ENCODE results near the gene KCNK1. TPM values are rescaled to one million over a fixed set of nuclear protein-coding genes. Genes with fewer than 3 reads are reported as not detected.
"Not testable (repeated sequence)": the region's sequence is repeated elsewhere in the genome, so short reads cannot be mapped to it uniquely, and the experiment has no call there.

The KCNK1 gene
- polyA plus RNA-seq, 4 donors, result 7.2 to 9.2 (median 7.7) TPM

GRCh38 chr1:233607252-233608119, 6.4 kb upstream of the KCNK1 start:
- no peak for DNase-seq (ENCODE audit: low read depth in 4 of 4, low spot score in 3 of 4)

DNA sequence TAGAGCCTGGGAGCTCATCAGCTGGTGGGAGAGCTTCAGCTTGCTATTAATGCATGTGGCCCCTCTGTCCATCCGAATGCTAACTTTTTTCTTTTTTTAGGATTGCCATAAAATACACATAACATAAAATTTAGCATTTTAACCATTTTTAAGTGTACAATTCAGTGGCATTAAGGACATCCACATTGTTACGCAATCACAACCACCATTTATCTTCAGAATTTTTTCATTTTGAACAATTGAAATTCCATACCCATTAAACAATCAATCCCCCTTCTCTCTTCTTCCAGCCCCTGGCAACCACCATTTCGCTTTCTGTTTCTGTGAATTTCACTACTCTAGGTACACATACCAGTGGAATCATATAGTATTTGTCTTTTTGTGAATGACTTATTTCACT, 4.9 kb upstream of the KCNK1 start:
- DNase-seq (ENCODE audit: low read depth in 4 of 4, low spot score in 3 of 4), result no peak

- DNase-seq (ENCODE audit: low read depth in 4 of 4, low spot score in 3 of 4), result no peak
These were observed 4.0 kb upstream of the KCNK1 start for GRCh38 chr1:233609926-233610325.

DNA sequence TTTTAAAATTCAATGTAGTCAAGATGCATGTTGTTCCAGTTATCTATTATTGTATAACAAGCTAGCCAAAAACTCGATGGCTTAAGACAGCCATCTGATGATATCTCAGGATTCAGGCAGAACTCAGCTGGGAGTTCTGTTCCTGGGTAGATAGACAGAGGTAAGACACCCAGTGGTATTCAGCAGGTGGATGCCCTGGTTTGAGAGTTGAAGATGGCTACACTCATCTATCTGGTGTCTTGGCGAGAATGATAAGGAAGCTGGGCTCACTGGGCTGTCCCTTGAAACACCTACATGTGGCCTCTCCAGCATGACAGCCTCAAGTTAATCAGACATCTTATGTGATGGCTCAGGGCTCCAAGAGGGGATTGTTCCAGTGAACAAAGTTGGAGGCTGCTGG, 3.3 kb upstream of the KCNK1 start:
- no peak for DNase-seq (ENCODE audit: low read depth in 4 of 4, low spot score in 3 of 4)

DNA sequence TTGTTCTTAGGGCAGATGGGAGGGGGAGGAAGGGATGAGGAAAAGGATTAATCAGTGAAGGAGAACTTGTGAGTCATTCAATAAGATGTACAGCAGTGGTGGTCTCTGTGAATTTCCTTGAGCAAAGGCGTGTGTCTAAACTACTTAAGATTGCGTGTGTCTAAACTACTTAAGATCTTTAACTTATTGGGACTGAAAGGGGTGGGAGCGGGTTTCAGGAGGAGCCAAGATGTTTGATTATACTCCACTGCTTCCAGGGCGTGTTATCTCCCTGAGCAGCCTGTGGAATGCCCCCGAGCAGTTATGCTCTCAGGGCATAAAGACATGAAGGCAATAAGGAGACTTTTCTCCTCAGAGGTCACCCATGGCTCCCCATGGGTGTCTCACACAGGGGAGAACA, 2.5 kb upstream of the KCNK1 start:
- DNase-seq (ENCODE audit: low read depth in 4 of 4, low spot score in 3 of 4), result not testable (repeated sequence)

DNA sequence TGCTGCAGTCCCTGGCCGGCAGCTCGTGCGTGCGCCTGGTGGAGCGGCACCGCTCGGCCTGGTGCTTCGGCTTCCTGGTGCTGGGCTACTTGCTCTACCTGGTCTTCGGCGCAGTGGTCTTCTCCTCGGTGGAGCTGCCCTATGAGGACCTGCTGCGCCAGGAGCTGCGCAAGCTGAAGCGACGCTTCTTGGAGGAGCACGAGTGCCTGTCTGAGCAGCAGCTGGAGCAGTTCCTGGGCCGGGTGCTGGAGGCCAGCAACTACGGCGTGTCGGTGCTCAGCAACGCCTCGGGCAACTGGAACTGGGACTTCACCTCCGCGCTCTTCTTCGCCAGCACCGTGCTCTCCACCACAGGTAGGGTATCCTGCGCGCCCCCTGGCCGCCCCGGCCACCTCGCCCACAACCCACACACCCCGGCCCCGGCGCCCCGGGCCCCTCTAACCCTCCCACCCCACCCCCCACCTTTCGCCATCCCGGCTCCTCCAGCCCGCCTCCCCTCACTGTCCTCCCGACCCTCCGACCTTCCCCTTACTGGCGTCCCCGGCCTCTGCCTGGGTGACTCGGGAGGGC, 352 bp downstream of the KCNK1 start:
- peak in 2 of 4 donors; percentile 33 to 55 for DNase-seq (ENCODE audit: low read depth in 4 of 4, low spot score in 3 of 4)

DNA sequence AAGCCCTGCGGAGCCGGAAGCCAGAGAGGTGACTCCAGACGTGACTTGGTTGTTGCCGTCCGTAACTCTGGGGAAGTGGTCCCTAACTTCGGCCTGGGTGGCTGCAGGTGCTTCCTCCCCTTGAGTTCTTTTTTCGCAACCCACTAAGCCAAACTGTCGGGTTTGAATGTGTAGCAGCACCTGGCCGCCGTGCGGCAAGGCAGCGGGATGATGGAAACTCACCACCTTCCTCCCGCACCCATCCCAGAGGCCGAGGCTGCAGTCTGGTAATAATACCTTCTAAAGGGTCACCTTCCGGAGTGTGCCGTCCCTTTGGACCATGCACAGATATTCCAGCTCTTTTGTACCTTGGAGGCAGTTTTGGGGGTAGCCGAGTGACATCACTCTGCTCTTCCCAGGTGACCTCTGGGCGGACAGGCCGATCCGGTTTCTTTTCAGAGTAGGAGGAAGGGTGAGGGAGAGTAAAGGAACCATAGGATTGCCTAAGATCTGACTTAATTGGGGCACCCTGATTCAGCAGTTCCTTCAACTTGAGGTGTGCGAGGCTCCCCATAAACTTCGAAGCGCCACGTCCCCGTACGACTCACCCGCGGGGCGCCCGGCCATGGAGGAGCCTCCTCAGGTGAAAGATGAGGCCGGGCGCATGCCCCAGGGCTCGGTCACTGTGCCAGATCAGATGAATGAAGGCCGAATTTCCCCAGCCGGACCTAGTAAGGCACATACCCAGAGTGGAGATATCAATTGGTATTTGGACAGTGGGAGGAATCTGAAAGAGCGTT, 1.0 kb downstream of the KCNK1 start:
- DNase-seq (ENCODE audit: low read depth in 4 of 4, low spot score in 3 of 4), result no peak

- no peak for DNase-seq (ENCODE audit: low read depth in 4 of 4, low spot score in 3 of 4)
These were observed 1.7 kb downstream of the KCNK1 start for GRCh38 chr1:233615571-233615970.

- no peak for DNase-seq (ENCODE audit: low read depth in 4 of 4, low spot score in 3 of 4)
These were observed 3.1 kb downstream of the KCNK1 start for GRCh38 chr1:233617025-233617424.

- not testable (repeated sequence) for DNase-seq (ENCODE audit: low read depth in 4 of 4, low spot score in 3 of 4)
These were observed 5.5 kb downstream of the KCNK1 start for GRCh38 chr1:233619414-233619813.

- DNase-seq (ENCODE audit: low read depth in 4 of 4, low spot score in 3 of 4), result no peak
These were observed 6.2 kb downstream of the KCNK1 start for GRCh38 chr1:233620065-233620464.

DNA sequence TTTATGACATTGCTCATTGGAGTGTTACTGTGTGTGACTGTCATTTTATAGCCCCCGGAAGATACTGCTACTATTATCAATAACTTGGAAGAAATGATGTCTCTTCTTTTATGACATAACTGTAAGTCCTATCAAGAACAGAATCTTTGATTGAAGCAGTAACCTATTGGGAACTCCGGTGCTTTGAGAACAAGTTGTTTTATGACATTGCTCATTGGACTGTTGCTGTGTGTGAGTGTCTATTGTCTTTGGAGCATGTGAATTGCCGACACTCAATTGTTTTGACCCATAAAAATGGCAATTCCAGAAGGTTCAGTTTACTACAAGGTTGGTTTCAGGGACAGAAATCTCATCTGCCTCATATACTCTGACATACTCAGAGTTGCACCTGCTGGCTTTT, 8.0 kb downstream of the KCNK1 start:
- no peak for DNase-seq (ENCODE audit: low read depth in 4 of 4, low spot score in 3 of 4)

DNA sequence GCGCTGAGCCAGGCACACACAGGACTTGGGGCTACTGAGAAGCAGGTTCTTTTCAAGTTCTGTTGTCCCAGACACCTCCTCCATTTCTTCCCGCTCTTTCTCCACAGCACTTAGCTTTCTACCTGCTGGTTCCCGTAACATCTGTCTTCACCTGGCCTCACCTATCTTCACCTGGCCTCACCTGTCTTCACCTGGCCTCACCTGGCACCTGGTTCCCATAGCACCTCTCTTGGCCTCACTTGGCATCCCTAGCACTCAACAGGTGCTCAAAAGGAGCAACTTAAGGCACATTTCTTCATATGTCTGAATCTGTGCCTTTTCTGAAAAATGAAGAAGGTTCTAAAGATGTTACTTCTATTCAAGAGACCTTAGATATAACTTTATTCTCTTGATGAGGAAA, 10.4 kb downstream of the KCNK1 start:
- DNase-seq (ENCODE audit: low read depth in 4 of 4, low spot score in 3 of 4), result no peak

DNA sequence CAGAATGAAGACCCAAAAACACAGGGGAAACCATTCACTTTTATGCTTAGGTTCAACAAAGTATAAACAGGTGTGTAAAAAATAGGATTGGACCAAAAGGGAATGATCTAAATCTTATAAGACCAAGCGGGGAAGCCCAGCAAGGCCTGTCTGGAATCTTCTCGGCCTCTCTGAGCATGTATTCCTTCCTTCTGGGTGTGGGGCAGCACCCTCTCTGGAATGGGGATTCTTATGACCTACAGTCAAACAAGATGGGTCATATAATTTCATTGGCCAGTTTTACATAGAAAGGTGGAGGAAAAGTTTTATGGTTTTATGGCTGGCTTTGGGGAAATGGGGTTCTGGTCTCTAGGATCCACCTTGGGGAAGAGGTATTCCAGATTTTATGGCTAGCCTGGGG, 11.2 kb downstream of the KCNK1 start:
- DNase-seq (ENCODE audit: low read depth in 4 of 4, low spot score in 3 of 4), result no peak

- no peak for DNase-seq (ENCODE audit: low read depth in 4 of 4, low spot score in 3 of 4)
These were observed 11.6 kb downstream of the KCNK1 start for GRCh38 chr1:233625510-233625981.

- DNase-seq (ENCODE audit: low read depth in 4 of 4, low spot score in 3 of 4), result no peak
These were observed 13.5 kb downstream of the KCNK1 start for GRCh38 chr1:233627376-233627775.

- no peak for DNase-seq (ENCODE audit: low read depth in 4 of 4, low spot score in 3 of 4)
These were observed 13.9 kb downstream of the KCNK1 start for GRCh38 chr1:233627823-233628222.

GRCh38 chr1:233629305-233629935, 15.5 kb downstream of the KCNK1 start:
- DNase-seq (ENCODE audit: low read depth in 4 of 4, low spot score in 3 of 4), result no peak

DNA sequence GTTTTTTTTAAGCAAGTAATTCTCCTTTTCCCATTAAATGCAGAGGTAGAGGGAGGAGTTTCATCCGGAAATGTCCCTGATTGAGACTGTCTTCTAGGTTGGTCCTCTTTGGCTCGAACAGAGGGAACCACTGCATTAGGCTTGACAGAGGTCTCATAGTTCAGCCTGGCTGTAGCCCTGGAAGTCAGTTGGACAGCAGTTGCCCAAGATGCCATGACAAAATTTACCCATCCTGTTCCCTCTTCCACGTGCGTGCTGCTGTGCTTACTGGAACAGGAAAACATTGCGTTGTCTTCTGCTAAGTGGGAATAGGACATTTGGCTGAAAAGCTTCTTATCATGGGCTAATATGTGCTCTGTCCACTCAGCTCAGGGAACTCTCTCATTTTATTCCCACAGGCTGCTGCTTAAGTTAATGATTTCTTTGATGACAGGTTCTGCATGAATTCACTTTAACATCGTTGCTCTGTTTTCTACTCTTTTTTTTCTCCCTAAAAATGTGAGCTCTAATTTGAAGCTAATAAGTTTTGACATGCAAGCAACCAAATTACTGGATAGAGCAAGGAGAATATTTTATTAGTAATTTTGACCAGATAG, 18.0 kb downstream of the KCNK1 start:
- DNase-seq (ENCODE audit: low read depth in 4 of 4, low spot score in 3 of 4), result no peak

DNA sequence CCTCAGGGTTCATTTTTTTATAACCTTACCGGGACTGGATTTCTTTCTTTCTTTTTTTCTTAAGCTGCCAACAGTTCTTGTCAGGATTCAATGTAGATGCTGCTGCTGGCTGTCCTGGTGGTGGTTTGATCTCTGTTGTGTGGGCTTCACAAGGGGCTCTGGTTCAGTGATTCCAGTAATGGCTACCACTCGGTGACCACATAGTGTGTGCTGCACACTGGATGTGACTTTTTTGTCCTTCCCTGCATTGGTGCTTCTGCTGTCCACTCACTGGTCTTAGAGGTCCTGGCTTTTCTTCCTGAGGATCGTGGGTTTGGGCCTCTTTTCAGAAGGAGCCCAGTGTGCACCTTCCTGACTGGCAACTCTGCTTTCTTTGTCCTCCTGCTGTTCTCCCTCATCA, 18.5 kb downstream of the KCNK1 start:
- no peak for DNase-seq (ENCODE audit: low read depth in 4 of 4, low spot score in 3 of 4)

Data from right renal pelvis (tissue), 4 donors.